SK-N-SH treated with all-trans-retinoic acid at 6 μM for 48 hours (cell line): Measurements from ENCODE around the gene SRMS.

ENCODE experiments used
- ARNTL ChIP-seq: fragments of 450-650 bp; formaldehyde crosslinking; IDR thresholded peaks from 2 replicates; pipeline ENCODE4 v1.5.0; 2020; ENCODE audit warnings: low read depth, mild to moderate bottlenecking, moderate library complexity, borderline replicate concordance
- CREB5 ChIP-seq: fragments of 250-450 bp; sonication (Bioruptor Pico); IDR thresholded peaks from 2 replicates; pipeline ENCODE4 v1.5.1; 2020; ENCODE audit warnings: low read depth, mild to moderate bottlenecking, moderate library complexity
- GLIS3 ChIP-seq: fragments of 250-450 bp; sonication (Bioruptor Pico); IDR thresholded peaks from 2 replicates; pipeline ENCODE4 v1.5.0; 2020; ENCODE audit warnings: mild to moderate bottlenecking, moderate library complexity
- OSR1 ChIP-seq: fragments of 250-450 bp; sonication (Bioruptor Pico); IDR thresholded peaks from 2 replicates; pipeline ENCODE4 v1.8.0; 2022; ENCODE audit warnings: moderate library complexity, mild to moderate bottlenecking, inconsistent platforms
- PATZ1 ChIP-seq: fragments of 250-450 bp; sonication (Bioruptor Pico); IDR thresholded peaks from 2 replicates; pipeline ENCODE4 v1.8.0; 2020; ENCODE audit warnings: mild to moderate bottlenecking, moderate library complexity, borderline replicate concordance
- SNAI2 ChIP-seq: fragments of 250-450 bp; sonication (Bioruptor Pico); IDR thresholded peaks from 2 replicates; pipeline ENCODE4 v1.5.0; 2020; ENCODE audit warnings: mild to moderate bottlenecking, moderate library complexity
- ZC3H10 ChIP-seq: fragments of 250-450 bp; sonication (Bioruptor Pico); IDR thresholded peaks from 2 replicates; pipeline ENCODE4 v1.5.1; 2021; ENCODE audit warnings: mild to moderate bottlenecking, moderate library complexity
- ZFP3 ChIP-seq: fragments of 250-450 bp; sonication (Bioruptor Pico); IDR thresholded peaks from 2 replicates; pipeline ENCODE4 v1.5.0; 2020; ENCODE audit warnings: mild to moderate bottlenecking, moderate library complexity
- ZFP30 ChIP-seq: fragments of 450-650 bp; formaldehyde crosslinking; IDR thresholded peaks from 2 replicates; pipeline ENCODE4 v1.5.0; 2022; ENCODE audit warnings: mild to moderate bottlenecking, moderate library complexity
- ZNF8 ChIP-seq: fragments of 450-650 bp; formaldehyde crosslinking; IDR thresholded peaks from 2 replicates; pipeline ENCODE4 v1.5.0; 2020; ENCODE audit warnings: mild to moderate bottlenecking, moderate library complexity
- TF ChIP-seq, protein P1 (sequence below): fragments of 250-450 bp; sonication (Bioruptor Pico); IDR thresholded peaks from 2 replicates; pipeline ENCODE4 v1.5.1; 2021; ENCODE audit warnings: mild to moderate bottlenecking, moderate library complexity
- TF ChIP-seq, protein P2 (sequence below): fragments of 250-450 bp; sonication (Bioruptor Pico); IDR thresholded peaks from 2 replicates; pipeline ENCODE4 v1.5.0; 2020; ENCODE audit warnings: mild to moderate bottlenecking, moderate library complexity
- TF ChIP-seq, protein P3 (sequence below): fragments of 250-450 bp; sonication (Bioruptor Pico); IDR thresholded peaks from 2 replicates; pipeline ENCODE4 v1.8.0; 2021; ENCODE audit warnings: low read depth, mild to moderate bottlenecking, moderate library complexity, borderline replicate concordance

DNA sequence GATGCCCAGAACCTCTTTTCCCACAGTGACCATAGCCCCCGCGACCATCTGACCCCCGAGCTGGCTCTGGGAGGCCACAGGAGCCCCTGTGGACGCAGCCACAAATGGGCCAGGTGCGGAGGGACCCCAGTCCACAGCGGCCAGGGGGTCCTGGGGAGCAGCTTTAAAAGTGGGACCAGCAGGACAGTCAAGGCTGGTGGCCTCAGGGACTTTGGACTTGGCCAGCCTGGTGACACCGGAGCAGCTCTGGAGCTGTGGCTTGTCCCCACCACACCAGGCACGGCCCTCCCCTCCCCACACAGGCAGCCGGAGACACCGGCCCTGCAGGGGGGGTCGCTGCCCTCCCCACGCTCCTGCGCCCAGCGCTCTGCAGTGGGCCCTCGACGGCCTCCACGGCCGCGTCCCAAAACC is 9.9 kb upstream of the SRMS start:
- no peak for TF ChIP-seq ARNTL (CRISPR knock-in tag)
- TF ChIP-seq, protein P1, sequence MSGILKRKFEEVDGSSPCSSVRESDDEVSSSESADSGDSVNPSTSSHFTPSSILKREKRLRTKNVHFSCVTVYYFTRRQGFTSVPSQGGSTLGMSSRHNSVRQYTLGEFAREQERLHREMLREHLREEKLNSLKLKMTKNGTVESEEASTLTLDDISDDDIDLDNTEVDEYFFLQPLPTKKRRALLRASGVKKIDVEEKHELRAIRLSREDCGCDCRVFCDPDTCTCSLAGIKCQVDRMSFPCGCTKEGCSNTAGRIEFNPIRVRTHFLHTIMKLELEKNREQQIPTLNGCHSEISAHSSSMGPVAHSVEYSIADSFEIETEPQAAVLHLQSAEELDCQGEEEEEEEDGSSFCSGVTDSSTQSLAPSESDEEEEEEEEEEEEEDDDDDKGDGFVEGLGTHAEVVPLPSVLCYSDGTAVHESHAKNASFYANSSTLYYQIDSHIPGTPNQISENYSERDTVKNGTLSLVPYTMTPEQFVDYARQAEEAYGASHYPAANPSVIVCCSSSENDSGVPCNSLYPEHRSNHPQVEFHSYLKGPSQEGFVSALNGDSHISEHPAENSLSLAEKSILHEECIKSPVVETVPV = no peak
- TF ChIP-seq PATZ1 (CRISPR knock-in tag) = no peak
- TF ChIP-seq CREB5 (CRISPR knock-in tag) = no peak
- TF ChIP-seq ZC3H10 (CRISPR knock-in tag) = no peak
- TF ChIP-seq OSR1 (CRISPR knock-in tag) = no peak
- no peak for TF ChIP-seq ZFP3 (CRISPR knock-in tag)
- no peak for TF ChIP-seq ZFP30 (CRISPR knock-in tag)
- TF ChIP-seq, protein P2, sequence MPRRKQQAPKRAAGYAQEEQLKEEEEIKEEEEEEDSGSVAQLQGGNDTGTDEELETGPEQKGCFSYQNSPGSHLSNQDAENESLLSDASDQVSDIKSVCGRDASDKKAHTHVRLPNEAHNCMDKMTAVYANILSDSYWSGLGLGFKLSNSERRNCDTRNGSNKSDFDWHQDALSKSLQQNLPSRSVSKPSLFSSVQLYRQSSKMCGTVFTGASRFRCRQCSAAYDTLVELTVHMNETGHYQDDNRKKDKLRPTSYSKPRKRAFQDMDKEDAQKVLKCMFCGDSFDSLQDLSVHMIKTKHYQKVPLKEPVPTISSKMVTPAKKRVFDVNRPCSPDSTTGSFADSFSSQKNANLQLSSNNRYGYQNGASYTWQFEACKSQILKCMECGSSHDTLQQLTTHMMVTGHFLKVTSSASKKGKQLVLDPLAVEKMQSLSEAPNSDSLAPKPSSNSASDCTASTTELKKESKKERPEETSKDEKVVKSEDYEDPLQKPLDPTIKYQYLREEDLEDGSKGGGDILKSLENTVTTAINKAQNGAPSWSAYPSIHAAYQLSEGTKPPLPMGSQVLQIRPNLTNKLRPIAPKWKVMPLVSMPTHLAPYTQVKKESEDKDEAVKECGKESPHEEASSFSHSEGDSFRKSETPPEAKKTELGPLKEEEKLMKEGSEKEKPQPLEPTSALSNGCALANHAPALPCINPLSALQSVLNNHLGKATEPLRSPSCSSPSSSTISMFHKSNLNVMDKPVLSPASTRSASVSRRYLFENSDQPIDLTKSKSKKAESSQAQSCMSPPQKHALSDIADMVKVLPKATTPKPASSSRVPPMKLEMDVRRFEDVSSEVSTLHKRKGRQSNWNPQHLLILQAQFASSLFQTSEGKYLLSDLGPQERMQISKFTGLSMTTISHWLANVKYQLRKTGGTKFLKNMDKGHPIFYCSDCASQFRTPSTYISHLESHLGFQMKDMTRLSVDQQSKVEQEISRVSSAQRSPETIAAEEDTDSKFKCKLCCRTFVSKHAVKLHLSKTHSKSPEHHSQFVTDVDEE (CRISPR knock-in tag) = no peak
- TF ChIP-seq SNAI2 = no peak
- no peak for TF ChIP-seq GLIS3
- TF ChIP-seq, protein P3, sequence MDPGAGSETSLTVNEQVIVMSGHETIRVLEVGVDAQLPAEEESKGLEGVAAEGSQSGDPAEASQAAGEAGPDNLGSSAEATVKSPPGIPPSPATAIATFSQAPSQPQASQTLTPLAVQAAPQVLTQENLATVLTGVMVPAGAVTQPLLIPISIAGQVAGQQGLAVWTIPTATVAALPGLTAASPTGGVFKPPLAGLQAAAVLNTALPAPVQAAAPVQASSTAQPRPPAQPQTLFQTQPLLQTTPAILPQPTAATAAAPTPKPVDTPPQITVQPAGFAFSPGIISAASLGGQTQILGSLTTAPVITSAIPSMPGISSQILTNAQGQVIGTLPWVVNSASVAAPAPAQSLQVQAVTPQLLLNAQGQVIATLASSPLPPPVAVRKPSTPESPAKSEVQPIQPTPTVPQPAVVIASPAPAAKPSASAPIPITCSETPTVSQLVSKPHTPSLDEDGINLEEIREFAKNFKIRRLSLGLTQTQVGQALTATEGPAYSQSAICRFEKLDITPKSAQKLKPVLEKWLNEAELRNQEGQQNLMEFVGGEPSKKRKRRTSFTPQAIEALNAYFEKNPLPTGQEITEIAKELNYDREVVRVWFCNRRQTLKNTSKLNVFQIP (CRISPR knock-in tag) = no peak
- TF ChIP-seq ZNF8 (CRISPR knock-in tag) = no peak
